ENCODE results near the gene SH3BGRL3. TPM values are rescaled to one million over a fixed set of nuclear protein-coding genes. Genes with fewer than 3 reads are reported as not detected.
A peak's percentile ranks its signal among the peaks of the same experiment; 100 is the strongest.

Gene SH3BGRL3
- total and polyA plus RNA-seq, 2 of the 13 experiments (the other 11 are each of a cell fraction or from before 2014, with no cell fraction given), result 11.4 to 12.2 TPM

DNA sequence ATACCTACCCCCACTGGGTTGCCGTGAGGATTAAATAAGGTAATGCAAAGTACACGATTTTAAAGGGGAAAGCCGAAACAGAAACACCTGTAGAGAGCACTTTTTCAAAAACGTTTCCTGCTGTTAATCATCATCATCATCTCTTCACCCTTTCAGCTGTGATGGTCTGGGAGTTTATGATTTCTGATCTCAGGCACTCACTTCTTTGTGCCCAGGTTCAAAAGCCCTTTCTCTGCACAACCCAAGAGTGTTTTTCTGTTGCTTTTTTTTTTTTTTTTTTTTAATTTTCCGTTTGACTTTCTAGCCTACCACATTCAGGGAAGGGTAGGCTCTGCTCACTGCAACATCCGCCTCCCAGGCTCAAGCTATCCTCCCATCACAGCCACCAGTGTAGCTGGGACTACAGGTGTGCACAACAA, 27.5 kb downstream of the SH3BGRL3 start:
- Histone ChIP-seq H3K4me3 (replicated peaks in 1 of 3; ENCODE audit: insufficient read depth in 1 of 3, low read depth in 2 of 3, low read length in 3 of 3) (peak overlapping the region; percentile 57 to 98 (median 90); a peak in 5 of 6 replicates), H3K79me2 (ENCODE audit: insufficient read depth, low read length) (no peaks in the 10 kb centered on the region), H3K9me3 (ENCODE audit: low read length) (no peaks in the 10 kb centered on the region), H3K4me1 (ENCODE audit: insufficient read depth, low read length) (peaks cover 39% of the 10 kb centered on the region), H3K4me2 (ENCODE audit: low read depth, low read length) (peak overlapping the region; percentile 95), H4K20me1 (ENCODE audit: insufficient read depth, low read length) (no peaks in the 10 kb centered on the region), H3K9ac (ENCODE audit: insufficient read depth, low read depth, low read length) (peak overlapping the region; percentile 81), H3K27me3 (ENCODE audit: control insufficient read depth in 1 of 2, insufficient read depth in 2 of 2, low read length in 2 of 2) (no peaks in the 10 kb centered on the region; a peak in 1 of 5 replicates), H2AFZ (ENCODE audit: low read length) (peak overlapping the region; percentile 96), H3K27ac (ENCODE audit: extremely low read length, insufficient read depth, low read length) (peak overlapping the region; percentile 66), H3K36me3 (replicated peaks in 1 of 2; ENCODE audit: control insufficient read depth in 1 of 2, insufficient read depth in 2 of 2, low read length in 2 of 2) (no peaks in the 10 kb centered on the region)
- WGBS (ENCODE audit: low lambda C conversion rate), result 34% methylated on average over 6 of the region's 6 CpGs
- in situ Hi-C loops (cut with HindIII; ENCODE audit: extremely low pct_ligation_motif_present, low pct_unique_long_range_greater_than_20kb), result no loop called here
- DNase-seq (ENCODE audit: low spot score) (no peak), ATAC-seq (no peak), FAIRE-seq (no peak)
- ChIA-PET POLR2A (interaction anchor here (0.7 to 1.3 kb wide), 2 partner anchors 45 to 110 kb away, joined by 3 to 4 read pairs; no protein-coding TSS in a partner anchor), CTCF (ENCODE audit: low intra/inter-chr PET ratio, low total read pairs) (no interaction called here)
- BruUV-seq (replicated peaks), result no TSS peak
- intact Hi-C loops (cut with micrococcal nuclease; ENCODE audit: unreplicated experiment), result loop anchor here (2.0 kb wide), 1 partner anchor 43 kb away; no protein-coding TSS in a partner anchor
- TF ChIP-seq SETDB1 (CRISPR knock-in tag; IDR thresholded peaks at IDR 0.05; ENCODE audit: borderline replicate concordance) (no peak), ZNF556 (CRISPR knock-in tag; IDR thresholded peaks at IDR 0.05; ENCODE audit: borderline replicate concordance) (no peak), MBNL3 (CRISPR knock-in tag; conservative IDR thresholded peaks at IDR 0.05) (no peak), MYC (CRISPR knock-in tag; IDR thresholded peaks at IDR 0.05; ENCODE audit: borderline replicate concordance) (no peak), HMGXB3 (CRISPR knock-in tag; IDR thresholded peaks at IDR 0.05; ENCODE audit: borderline replicate concordance) (no peak), DDIT3 (CRISPR knock-in tag; IDR thresholded peaks at IDR 0.05) (no peak), ZNF318 (CRISPR knock-in tag; IDR thresholded peaks at IDR 0.05) (no peak), ZNF138 (CRISPR knock-in tag; IDR thresholded peaks at IDR 0.05; ENCODE audit: low read depth) (no peak), DMAP1 (CRISPR knock-in tag; IDR thresholded peaks at IDR 0.05) (no peak)
- TF ChIP-seq, protein P1, sequence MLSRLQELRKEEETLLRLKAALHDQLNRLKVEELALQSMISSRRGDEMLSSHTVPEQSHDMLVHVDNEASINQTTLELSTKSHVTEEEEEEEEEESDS (CRISPR knock-in tag; IDR thresholded peaks at IDR 0.05; ENCODE audit: borderline replicate concordance), result no peak
